OCI-LY1 (cell line): Measurements from ENCODE around the gene CTTNBP2.

Source experiments
- H2AFZ ChIP-seq: fragments of 200-600 bp; sonication (generic), shearing (Covaris generic); 2 replicates; pipeline ENCODE4 v1.6.0; 2014; ENCODE audit warnings: antibody characterized with exemption, mild to moderate bottlenecking, low read length
- H3F3A ChIP-seq: fragments of 200-600 bp; sonication (generic), shearing (Covaris generic); 2 replicates; pipeline ENCODE4 v1.6.0; 2014; ENCODE audit warnings: mild to moderate bottlenecking, antibody characterized with exemption, low read length, moderate library complexity; ENCODE audit not compliant: insufficient read depth
- H3K27ac ChIP-seq: fragments of 200-600 bp; sonication (generic); 2 replicates; pipeline ENCODE4 v1.5.1; 2014; ENCODE audit warnings: low read length, mixed run types, mild to moderate bottlenecking, low read depth; ENCODE audit not compliant: poor library complexity, severe bottlenecking
- H3K27me3 ChIP-seq: fragments of 200-600 bp; sonication (generic); 2 replicates; pipeline ENCODE4 v1.6.0; 2014; ENCODE audit warnings: antibody characterized with exemption, mild to moderate bottlenecking, low read length, moderate library complexity; ENCODE audit not compliant: insufficient read depth
- H3K36me3 ChIP-seq: fragments of 200-600 bp; sonication (generic); 2 replicates; pipeline ENCODE4 v1.6.1; 2014; ENCODE audit warnings: mild to moderate bottlenecking, antibody characterized with exemption, low read length, moderate library complexity, mixed read lengths; ENCODE audit not compliant: insufficient read depth
- H3K4me1 ChIP-seq: fragments of 200-600 bp; sonication (generic); 2 replicates; pipeline ENCODE4 v1.5.1; 2014; ENCODE audit warnings: mild to moderate bottlenecking, low read length, moderate library complexity; ENCODE audit not compliant: insufficient read depth, severe bottlenecking
- H3K4me2 ChIP-seq: fragments of 200-600 bp; sonication (generic), shearing (Covaris generic); 2 replicates; pipeline ENCODE4 v1.6.1; 2014; ENCODE audit warnings: low read length
- H3K4me3 ChIP-seq: fragments of 200-600 bp; sonication (generic); 2 replicates; pipeline ENCODE4 v1.5.1; 2014; ENCODE audit warnings: low read length, low read depth, mild to moderate bottlenecking, mixed read lengths; ENCODE audit not compliant: poor library complexity, severe bottlenecking
- H3K79me2 ChIP-seq: fragments of 200-600 bp; shearing (Covaris generic); 2 replicates; pipeline ENCODE4 v1.6.1; 2016; ENCODE audit warnings: mixed run types, low read length, mixed read lengths; ENCODE audit not compliant: insufficient read depth
- H3K9ac ChIP-seq: fragments of 200-600 bp; sonication (generic), shearing (Covaris generic); 2 replicates; pipeline ENCODE4 v1.6.1; 2014; ENCODE audit warnings: mild to moderate bottlenecking, low read length, mixed read lengths
- H3K9me2 ChIP-seq: fragments of 200-600 bp; sonication (generic), shearing (Covaris generic); 2 replicates; pipeline ENCODE4 v1.6.1; 2014; ENCODE audit warnings: low read depth, mild to moderate bottlenecking, low read length, mixed read lengths
- H3K9me3 ChIP-seq: fragments of 200-600 bp; shearing (Covaris generic); 2 replicates; pipeline ENCODE4 v1.6.1; 2014; ENCODE audit warnings: low read length, mixed read lengths
- H4K20me1 ChIP-seq: fragments of 200-600 bp; sonication (generic), shearing (Covaris generic); 2 replicates; pipeline ENCODE4 v1.6.0; 2016; ENCODE audit warnings: mild to moderate bottlenecking, low read length; ENCODE audit not compliant: insufficient read depth
- CTCF ChIP-seq: fragments of 200-600 bp; sonication (generic), shearing (Covaris generic); IDR thresholded peaks from 2 replicates; pipeline ENCODE4 v1.5.1; 2017; ENCODE audit warnings: mild to moderate bottlenecking, antibody characterized with exemption, low read length, moderate library complexity, mixed read lengths
- EZH2 ChIP-seq: fragments of 200-600 bp; sonication (generic), shearing (Covaris generic); IDR thresholded peaks from 2 replicates; pipeline ENCODE4 v1.8.0; 2017; ENCODE audit warnings: borderline replicate concordance, mixed run types, mild to moderate bottlenecking, antibody characterized with exemption, low read length, moderate library complexity, mixed read lengths

The CTTNBP2 gene

GRCh38 chr7:117808910-117809705, 64.1 kb downstream of the CTTNBP2 start:
- Histone ChIP-seq H3K4me1 (no peaks in the 10 kb centered on the region), H4K20me1 (no peaks in the 10 kb centered on the region), H3K9me2 (no peaks in the 10 kb centered on the region), H3K4me2 (no peak overlapping the region), H3K9me3 (no peaks in the 10 kb centered on the region), H3K4me3 (no peak overlapping the region), H2AFZ (no peak overlapping the region), H3K9ac (no peak overlapping the region), H3F3A (no peaks in the 10 kb centered on the region), H3K79me2 (no peaks in the 10 kb centered on the region), H3K36me3 (no peaks in the 10 kb centered on the region), H3K27me3 (no peaks in the 10 kb centered on the region), H3K27ac (no peak overlapping the region)
- TF ChIP-seq EZH2 (no peak), CTCF (no peak)

DNA sequence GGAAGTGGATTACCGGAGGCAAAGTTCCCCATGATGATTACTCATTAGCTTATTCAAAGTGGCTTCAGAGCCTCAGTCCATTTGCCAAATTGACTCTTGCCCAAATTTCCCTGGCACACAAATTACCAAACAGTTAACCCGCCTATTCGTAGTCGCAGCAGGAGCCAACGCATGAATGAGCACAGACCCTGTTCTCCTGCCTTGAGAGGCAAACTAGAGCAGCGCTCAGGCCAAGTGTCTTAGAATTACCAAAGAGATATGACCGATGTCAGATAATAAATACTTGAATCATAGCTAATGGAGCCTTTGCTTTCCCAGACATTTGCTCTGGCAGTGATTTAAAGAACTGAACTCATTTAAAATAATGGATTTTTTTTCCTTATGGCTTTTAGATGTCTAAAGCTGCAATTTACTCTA, 64.9 kb downstream of the CTTNBP2 start:
- no peaks in the 10 kb centered on the region for H3K79me2 ChIP-seq
- no peak overlapping the region for H3K27ac ChIP-seq
- no peaks in the 10 kb centered on the region for H3K27me3 ChIP-seq
- no peaks in the 10 kb centered on the region for H3F3A ChIP-seq
- H3K4me3 ChIP-seq: no peak overlapping the region
- H3K9me2 ChIP-seq: no peaks in the 10 kb centered on the region
- no peak for TF ChIP-seq CTCF
- no peak for TF ChIP-seq EZH2
- H3K9ac ChIP-seq: no peak overlapping the region
- no peaks in the 10 kb centered on the region for H3K9me3 ChIP-seq
- H2AFZ ChIP-seq: no peak overlapping the region
- no peak overlapping the region for H3K4me2 ChIP-seq
- H4K20me1 ChIP-seq: no peaks in the 10 kb centered on the region
- H3K4me1 ChIP-seq: no peaks in the 10 kb centered on the region
- H3K36me3 ChIP-seq: no peaks in the 10 kb centered on the region

DNA sequence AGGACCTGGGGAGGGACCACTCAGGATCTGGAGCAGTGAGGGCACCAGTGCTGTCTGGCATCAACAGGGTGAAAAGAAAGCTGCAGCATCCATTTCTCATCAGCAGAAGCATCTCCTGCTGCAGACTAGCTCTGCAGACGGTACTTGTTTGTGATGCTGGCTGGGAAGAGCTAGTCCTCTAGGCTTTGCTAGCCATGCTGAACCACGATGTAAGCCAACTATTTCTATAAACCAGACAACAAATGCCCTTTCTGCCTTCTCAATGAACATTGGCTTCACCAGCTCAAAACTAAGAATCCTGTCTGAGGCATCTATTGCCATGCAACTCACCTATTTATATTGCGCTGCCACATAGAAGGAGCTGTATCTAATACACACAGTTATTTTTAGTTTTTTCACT, 65.6 kb downstream of the CTTNBP2 start:
- H3K4me2 ChIP-seq: no peak overlapping the region
- no peaks in the 10 kb centered on the region for H4K20me1 ChIP-seq
- H3F3A ChIP-seq: no peaks in the 10 kb centered on the region
- TF ChIP-seq EZH2 (no peak), CTCF (no peak)
- H3K9ac ChIP-seq: no peak overlapping the region
- no peak overlapping the region for H3K4me3 ChIP-seq
- H3K9me3 ChIP-seq: no peaks in the 10 kb centered on the region
- H3K27ac ChIP-seq: no peak overlapping the region
- no peaks in the 10 kb centered on the region for H3K4me1 ChIP-seq
- no peaks in the 10 kb centered on the region for H3K9me2 ChIP-seq
- no peaks in the 10 kb centered on the region for H3K79me2 ChIP-seq
- no peaks in the 10 kb centered on the region for H3K36me3 ChIP-seq
- no peaks in the 10 kb centered on the region for H3K27me3 ChIP-seq
- H2AFZ ChIP-seq: no peak overlapping the region
